Esophagus muscularis mucosa (tissue), 2 donors: ENCODE data around the gene ACVR1B.

Source experiments
- POLR2A ChIP-seq: fragments of 450-650 bp; IDR thresholded peaks from one replicate; pipeline ENCODE4 v1.6.1; 2017; ENCODE audit warnings: antibody characterized with exemption, moderate library complexity, mild to moderate bottlenecking, low read depth
- POLR2AphosphoS5 ChIP-seq, 2 donors: sonication (generic); formaldehyde crosslinking; IDR thresholded peaks; one replicate each; pipeline ENCODE4 v1.6.1; 2017; ENCODE audit warnings: antibody characterized with exemption in 2 of 2

GRCh38 chr12:51915003-51915625 lies 36.4 kb upstream of the ACVR1B start:
- TF ChIP-seq POLR2A (no peak), POLR2AphosphoS5 (IDR thresholded peaks at IDR 0.05) (no peak)
